ENCODE results near the gene RHBG. TPM values are rescaled to one million over a fixed set of nuclear protein-coding genes. Genes with fewer than 3 reads are reported as not detected.
"Not testable (repeated sequence)": the region's sequence is repeated elsewhere in the genome, so short reads cannot be mapped to it uniquely, and the experiment has no call there.

RHBG gene, protein sequence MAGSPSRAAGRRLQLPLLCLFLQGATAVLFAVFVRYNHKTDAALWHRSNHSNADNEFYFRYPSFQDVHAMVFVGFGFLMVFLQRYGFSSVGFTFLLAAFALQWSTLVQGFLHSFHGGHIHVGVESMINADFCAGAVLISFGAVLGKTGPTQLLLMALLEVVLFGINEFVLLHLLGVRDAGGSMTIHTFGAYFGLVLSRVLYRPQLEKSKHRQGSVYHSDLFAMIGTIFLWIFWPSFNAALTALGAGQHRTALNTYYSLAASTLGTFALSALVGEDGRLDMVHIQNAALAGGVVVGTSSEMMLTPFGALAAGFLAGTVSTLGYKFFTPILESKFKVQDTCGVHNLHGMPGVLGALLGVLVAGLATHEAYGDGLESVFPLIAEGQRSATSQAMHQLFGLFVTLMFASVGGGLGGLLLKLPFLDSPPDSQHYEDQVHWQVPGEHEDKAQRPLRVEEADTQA
- total RNA-seq (1 to 10 TPM in 2 of 9 donors, under 1 TPM in 5, not detected in 2; 0.39 to 3.0 (median 0.98) TPM), polyA plus RNA-seq (1 to 10 TPM in 2 of 3 donors, under 1 TPM in 1; 0.16 to 1.9 (median 1.6) TPM)
- long read RNA-seq, donor 1 = 0 reads
- long read RNA-seq, donor 2 = 0 reads
- long read RNA-seq, donor 3 = 0 reads
- long read RNA-seq, donor 4 = 0 reads
- long read RNA-seq, donor 5, partial matches to known transcripts = 0 of 3 reads
- long read RNA-seq, donor 5, other reads (novel, unspliced or antisense) = 1 of 3 reads
- long read RNA-seq, donor 6, partial matches to known transcripts = 0 of 1 reads
- long read RNA-seq, donor 6, other reads (novel, unspliced or antisense) = 0 of 1 reads
- long read RNA-seq, donor 7 = 0 reads
- long read RNA-seq, donor 8 = 0 reads
- long read RNA-seq, donor 9 = 0 reads
- long read RNA-seq, donor 10 = 0 reads

DNA sequence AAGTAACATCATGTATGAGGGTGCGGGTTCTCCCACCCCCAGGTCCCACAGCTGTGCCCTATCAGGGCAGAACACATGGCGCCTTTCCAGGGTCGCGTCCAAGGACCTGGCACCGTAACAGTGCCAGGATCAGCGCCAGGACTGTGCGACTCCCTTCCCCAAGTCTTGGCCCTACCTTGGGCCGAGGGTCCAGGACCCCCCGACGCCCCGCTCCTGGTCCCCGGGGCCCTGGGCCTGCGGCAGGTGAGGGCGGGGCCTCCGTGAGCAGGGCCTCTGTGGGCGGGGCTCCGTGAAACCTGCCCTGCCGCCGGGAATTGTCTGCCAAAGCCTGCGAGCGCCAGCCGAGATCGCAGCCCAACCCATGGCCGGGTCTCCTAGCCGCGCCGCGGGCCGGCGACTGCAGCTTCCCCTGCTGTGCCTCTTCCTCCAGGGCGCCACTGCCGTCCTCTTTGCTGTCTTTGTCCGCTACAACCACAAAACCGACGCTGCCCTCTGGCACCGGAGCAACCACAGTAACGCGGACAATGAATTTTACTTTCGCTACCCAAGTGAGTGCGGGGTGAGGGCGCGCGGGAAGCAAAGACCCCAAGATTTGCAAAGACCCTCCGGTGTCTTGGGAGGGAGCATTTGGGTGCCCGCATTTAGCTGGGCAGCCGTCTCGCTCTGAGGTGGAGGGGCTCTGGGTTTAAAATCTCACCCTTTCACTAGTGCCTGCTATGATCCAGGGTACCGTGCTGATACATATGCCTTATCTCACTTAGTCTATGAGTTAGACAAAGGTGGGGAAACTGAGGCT lies at the start of gene RHBG:
TSS of gene RHBG (plus strand) at position 323 of the 796 bp plus-strand sequence. CDS start at position 362, 39 bp downstream.
- Histone ChIP-seq H3K36me3 (replicated peaks in 1 of 2) (no peaks in the 10 kb centered on the region), H3K27ac (no peak within 1 kb of the TSS), H3K4me3 (peak within 1 kb of the TSS in 2 of 4 donors; percentile 48 to 58), H3K4me1 (replicated peaks in 1 of 2) (peaks cover 4 to 14% of the 10 kb centered on the region in 2 donors), H3K9me3 (replicated peaks in 1 of 3) (no peaks in the 10 kb centered on the region), H3K27me3 (no peaks in the 10 kb centered on the region)
- TF ChIP-seq, protein P1, sequence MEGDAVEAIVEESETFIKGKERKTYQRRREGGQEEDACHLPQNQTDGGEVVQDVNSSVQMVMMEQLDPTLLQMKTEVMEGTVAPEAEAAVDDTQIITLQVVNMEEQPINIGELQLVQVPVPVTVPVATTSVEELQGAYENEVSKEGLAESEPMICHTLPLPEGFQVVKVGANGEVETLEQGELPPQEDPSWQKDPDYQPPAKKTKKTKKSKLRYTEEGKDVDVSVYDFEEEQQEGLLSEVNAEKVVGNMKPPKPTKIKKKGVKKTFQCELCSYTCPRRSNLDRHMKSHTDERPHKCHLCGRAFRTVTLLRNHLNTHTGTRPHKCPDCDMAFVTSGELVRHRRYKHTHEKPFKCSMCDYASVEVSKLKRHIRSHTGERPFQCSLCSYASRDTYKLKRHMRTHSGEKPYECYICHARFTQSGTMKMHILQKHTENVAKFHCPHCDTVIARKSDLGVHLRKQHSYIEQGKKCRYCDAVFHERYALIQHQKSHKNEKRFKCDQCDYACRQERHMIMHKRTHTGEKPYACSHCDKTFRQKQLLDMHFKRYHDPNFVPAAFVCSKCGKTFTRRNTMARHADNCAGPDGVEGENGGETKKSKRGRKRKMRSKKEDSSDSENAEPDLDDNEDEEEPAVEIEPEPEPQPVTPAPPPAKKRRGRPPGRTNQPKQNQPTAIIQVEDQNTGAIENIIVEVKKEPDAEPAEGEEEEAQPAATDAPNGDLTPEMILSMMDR (IDR thresholded peaks at IDR 0.05) = no peak
- peak in 1 of 2 donors; percentile 13 for TF ChIP-seq POLR2A (IDR thresholded peaks at IDR 0.05)
- intact Hi-C loops (cut with DNase I) = no loop called here
- WGBS, 4 donors = 9 to 40% (median 13%) methylated on average over 3 to 48 of the region's 48 CpGs
- DNase-seq = peak; percentile 33 to 71 (median 63)

DNA sequence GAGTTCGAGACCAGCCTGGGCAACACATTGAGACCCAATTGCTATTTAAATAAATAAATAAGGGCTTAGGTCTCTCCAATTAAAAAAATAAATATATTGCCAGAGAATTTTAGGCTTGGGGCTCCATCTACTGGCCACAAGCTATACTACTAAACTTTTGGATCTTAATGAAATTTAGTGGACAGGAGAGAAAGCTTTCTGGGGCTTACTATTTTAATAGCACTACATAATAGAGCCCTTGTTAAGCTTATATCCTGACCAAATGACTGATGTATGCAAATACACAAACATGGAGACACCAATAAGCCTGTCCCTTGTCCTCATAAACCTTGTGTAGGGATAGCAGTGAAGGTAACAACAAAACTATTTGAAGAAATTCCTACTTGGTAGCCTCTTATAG lies 49.3 kb upstream of the RHBG start:
- Histone ChIP-seq H3K4me1 (replicated peaks in 1 of 2) (no peaks in the 10 kb centered on the region), H3K9me3 (replicated peaks in 1 of 3) (no peaks in the 10 kb centered on the region), H3K4me3 (no peak overlapping the region), H3K27me3 (no peaks in the 10 kb centered on the region), H3K36me3 (replicated peaks in 1 of 2) (peaks cover 0 to 99% of the 10 kb centered on the region in 2 donors), H3K27ac (no peak overlapping the region)
- 56 to 75% (median 70%) methylated on average over 1 of the region's 1 CpG for WGBS, 4 donors
- TF ChIP-seq POLR2A (IDR thresholded peaks at IDR 0.05) = no peak
- TF ChIP-seq, protein P1 (IDR thresholded peaks at IDR 0.05) = peak; percentile 26 to 61 (median 44)
- intact Hi-C loops (cut with DNase I) = loop anchor here in 1 of 2 donors (10.0 kb wide), 1 partner anchor 165 kb away; the partner anchor contains the start of gene SEMA4A
- DNase-seq = peak in 1 of 7 donors; percentile 36

DNA sequence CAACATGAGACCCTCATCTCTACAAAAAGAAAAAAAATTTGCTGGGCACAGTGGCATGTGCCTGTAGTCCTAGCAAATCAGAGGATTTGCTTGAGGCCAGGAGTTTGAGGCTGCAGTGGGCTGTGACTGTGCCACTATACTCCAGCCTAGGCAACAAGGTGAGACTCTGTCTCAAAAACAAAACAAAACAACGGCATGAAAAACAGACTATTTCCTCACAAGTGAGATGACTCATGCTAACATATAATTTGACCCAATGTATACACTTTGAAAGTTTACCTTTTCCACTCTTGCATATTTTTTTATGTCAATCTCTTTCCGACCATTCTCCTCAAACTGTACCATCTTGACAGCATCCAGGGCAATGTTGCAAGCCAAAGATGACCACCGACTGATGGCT lies 48.5 kb upstream of the RHBG start:
- no peaks in the 10 kb centered on the region for H3K27me3 ChIP-seq
- WGBS, 4 donors = 72 to 84% (median 78%) methylated on average over 3 of the region's 3 CpGs
- no peaks in the 10 kb centered on the region for H3K9me3 ChIP-seq (replicated peaks in 1 of 3)
- H3K27ac ChIP-seq = no peak overlapping the region
- intact Hi-C loops (cut with DNase I) = no loop called here
- no peaks in the 10 kb centered on the region for H3K4me1 ChIP-seq (replicated peaks in 1 of 2)
- no peak overlapping the region for H3K4me3 ChIP-seq
- TF ChIP-seq, protein P1 (IDR thresholded peaks at IDR 0.05) = no peak
- no peak for TF ChIP-seq POLR2A (IDR thresholded peaks at IDR 0.05)
- peaks cover 0 to 96% of the 10 kb centered on the region in 2 donors for H3K36me3 ChIP-seq (replicated peaks in 1 of 2)
- DNase-seq = no peak

DNA sequence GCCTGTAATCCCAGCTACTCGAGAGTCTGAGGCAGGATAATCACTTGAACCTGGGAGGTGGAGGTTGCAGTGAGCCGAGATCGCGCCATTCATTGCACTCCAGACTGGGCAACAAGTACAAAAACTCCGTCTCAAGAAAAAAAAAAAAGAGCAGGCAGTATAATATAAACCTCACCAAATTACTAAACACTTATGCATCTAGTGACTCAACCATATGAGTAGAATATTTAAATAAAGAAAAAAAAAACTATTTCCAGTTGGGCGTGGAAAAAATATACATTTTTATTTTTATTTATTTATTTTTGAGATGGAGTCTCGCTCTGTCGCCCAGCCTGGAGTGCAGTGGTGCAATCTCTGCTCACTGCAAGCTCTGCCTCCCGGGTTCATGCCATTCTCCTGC lies 45.8 kb upstream of the RHBG start:
- intact Hi-C loops (cut with DNase I); H3K27ac ChIP-seq; H3K4me1 ChIP-seq (replicated peaks in 1 of 2); H3K27me3 ChIP-seq; H3K4me3 ChIP-seq; H3K9me3 ChIP-seq (replicated peaks in 1 of 3); DNase-seq: not testable (repeated sequence)
- WGBS, 4 donors = 92 to 97% (median 93%) methylated on average over 9 of the region's 9 CpGs
- H3K36me3 ChIP-seq (replicated peaks in 1 of 2) = peaks cover 0 to 80% of the 10 kb centered on the region in 2 donors
